Trophoblast cell (in vitro differentiated cells and primary cell): ENCODE measurements around the gene SMIM44.
"Not testable (repeated sequence)": the region's sequence is repeated elsewhere in the genome, so short reads cannot be mapped to it uniquely, and the experiment has no call there.

ENCODE experiments used
- DNase-seq, 2 donors: peaks; one replicate each; pipeline ENCODE4 v3.0.0-alpha.2; 2016
- H2AFZ ChIP-seq: 2 replicates; pipeline ENCODE4 v1.6.1; 2013; ENCODE audit warnings: low read length, moderate library complexity, mild to moderate bottlenecking; ENCODE audit not compliant: insufficient read depth, poor library complexity
- H2AK5ac ChIP-seq: 2 replicates; pipeline ENCODE4 v1.6.1; 2013; ENCODE audit warnings: mild to moderate bottlenecking, low read length
- H2BK120ac ChIP-seq: 2 replicates; pipeline ENCODE4 v1.6.1; 2013; ENCODE audit warnings: low read length, mild to moderate bottlenecking, moderate library complexity; ENCODE audit not compliant: insufficient read depth, poor library complexity
- H2BK12ac ChIP-seq: 2 replicates; pipeline ENCODE4 v1.6.1; 2013; ENCODE audit warnings: mild to moderate bottlenecking, low read length, moderate library complexity
- H2BK5ac ChIP-seq: 2 replicates; pipeline ENCODE4 v1.6.1; 2013; ENCODE audit warnings: low read length, low read depth, moderate library complexity, mild to moderate bottlenecking; ENCODE audit not compliant: poor library complexity
- H3K14ac ChIP-seq: 2 replicates; pipeline ENCODE4 v1.6.1; 2013; ENCODE audit warnings: mild to moderate bottlenecking, low read length
- H3K18ac ChIP-seq: 2 replicates; pipeline ENCODE4 v1.6.1; 2013; ENCODE audit warnings: mild to moderate bottlenecking, low read length
- H3K23ac ChIP-seq: 2 replicates; pipeline ENCODE4 v1.6.1; 2013; ENCODE audit warnings: low read length
- H3K27ac ChIP-seq: 2 replicates; pipeline ENCODE4 v1.5.1; 2013; ENCODE audit warnings: low read depth, mild to moderate bottlenecking, inconsistent platforms, low read length, moderate library complexity
- H3K27me3 ChIP-seq: 2 replicates; pipeline ENCODE4 v1.6.1; 2013; ENCODE audit warnings: inconsistent platforms, mild to moderate bottlenecking, low read length, moderate library complexity; ENCODE audit not compliant: insufficient read depth
- H3K36me3 ChIP-seq, 2 experiments: 1 replicate in 1 of 2; 2 replicates in 1 of 2; pipeline ENCODE4 v1.6.1; 2013; ENCODE audit warnings: low read length in 2 of 2, mild to moderate bottlenecking in 2 of 2, moderate library complexity in 1 of 2; ENCODE audit not compliant: insufficient read depth in 2 of 2, control insufficient read depth in 1 of 2
- H3K4ac ChIP-seq: 2 replicates; pipeline ENCODE4 v1.6.1; 2013; ENCODE audit warnings: low read depth, mild to moderate bottlenecking, low read length, moderate library complexity
- H3K4me1 ChIP-seq, 2 experiments: 1 replicate in 1 of 2; 2 replicates in 1 of 2; pipeline ENCODE4 v1.6.1; 2013; ENCODE audit warnings: low read length in 2 of 2, mild to moderate bottlenecking in 2 of 2, moderate library complexity in 1 of 2; ENCODE audit not compliant: insufficient read depth in 2 of 2, control insufficient read depth in 1 of 2
- H3K4me2 ChIP-seq: 2 replicates; pipeline ENCODE4 v1.6.1; 2013; ENCODE audit warnings: inconsistent platforms, mild to moderate bottlenecking, low read length, moderate library complexity
- H3K4me3 ChIP-seq: 2 replicates; pipeline ENCODE4 v1.5.1; 2013; ENCODE audit warnings: mild to moderate bottlenecking, low read depth, low read length, inconsistent platforms
- H3K79me1 ChIP-seq: one replicate; pipeline ENCODE4 v1.6.1; 2013; ENCODE audit warnings: low read length
- H3K79me2 ChIP-seq: 2 replicates; pipeline ENCODE4 v1.6.1; 2013; ENCODE audit warnings: low read length, mild to moderate bottlenecking; ENCODE audit not compliant: control insufficient read depth, insufficient read depth, poor library complexity
- H3K9ac ChIP-seq: 2 replicates; pipeline ENCODE4 v1.6.1; 2013; ENCODE audit warnings: mild to moderate bottlenecking, low read length
- H3K9me3 ChIP-seq: 2 replicates; pipeline ENCODE4 v1.6.1; 2013; ENCODE audit warnings: low read depth, mild to moderate bottlenecking, control low read depth, inconsistent platforms, low read length; ENCODE audit not compliant: insufficient read depth
- H4K12ac ChIP-seq: 2 replicates; pipeline ENCODE4 v1.6.1; 2013; ENCODE audit warnings: low read depth, mild to moderate bottlenecking, low read length, moderate library complexity
- H4K8ac ChIP-seq: 2 replicates; pipeline ENCODE4 v1.6.1; 2013; ENCODE audit warnings: low read depth, mild to moderate bottlenecking, low read length, moderate library complexity
- H4K91ac ChIP-seq: one replicate; pipeline ENCODE4 v1.6.1; 2013; ENCODE audit warnings: low read depth, mild to moderate bottlenecking, low read length, moderate library complexity
- WGBS: extraction: QIAGEN DNeasy Blood & Tissue Kit; methylation state at CpG from one replicate; pipeline ENCODE4 v1.1.7; 2013; ENCODE audit warnings: missing lambda C conversion rate; ENCODE audit not compliant: insufficient read length, insufficient coverage; ENCODE audit errors: extremely low coverage; 5-methylcytosine and 5-hydroxymethylcytosine counted together

Gene SMIM44

DNA sequence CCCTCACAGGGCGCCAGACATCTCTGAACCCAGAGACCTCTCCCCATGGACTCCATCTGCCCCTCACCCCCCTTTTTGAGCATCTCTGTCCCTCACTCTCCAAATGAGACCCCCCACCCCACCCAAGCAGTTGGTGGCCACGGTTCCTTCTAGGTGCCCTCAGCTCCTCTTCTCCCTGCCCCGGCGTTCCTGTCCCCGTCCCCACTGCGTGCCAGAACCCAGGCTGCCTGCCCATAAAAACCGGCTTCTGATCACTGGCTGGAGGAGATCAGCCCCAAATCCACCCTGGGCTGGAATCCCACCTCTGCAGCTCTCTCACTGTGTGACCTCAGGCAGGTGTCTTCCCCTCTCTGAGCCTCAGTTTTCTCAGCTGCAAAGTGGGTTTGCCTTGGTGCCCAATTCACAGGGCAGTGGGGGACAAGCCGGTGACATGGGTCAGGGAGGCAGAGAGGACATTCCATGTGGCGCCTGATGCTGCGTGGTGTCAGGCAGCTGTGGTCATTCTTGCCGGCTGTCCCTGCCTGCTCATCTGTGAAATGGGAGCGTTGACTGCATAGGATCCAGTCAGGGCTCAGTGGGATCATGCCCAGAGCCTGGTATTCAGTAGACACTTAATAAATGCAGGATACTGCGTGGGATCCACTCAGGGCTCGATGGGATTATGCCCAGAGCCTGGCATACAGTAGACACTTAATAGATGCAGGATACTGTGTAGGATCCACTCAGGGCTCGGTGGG lies 28.4 kb downstream of the SMIM44 start:
- Histone ChIP-seq H3K4me1 (peaks cover 2 to 12% of the 10 kb centered on the region in 2 experiments), H3K9me3 (no peaks in the 10 kb centered on the region), H3K4ac (no peak overlapping the region), H2AFZ (no peak overlapping the region), H2BK12ac (no peak overlapping the region), H3K9ac (no peak overlapping the region), H4K12ac (no peak overlapping the region), H2BK120ac (no peak overlapping the region), H3K79me1 (no peaks in the 10 kb centered on the region), H3K27me3 (no peaks in the 10 kb centered on the region), H2AK5ac (no peak overlapping the region), H3K14ac (no peak overlapping the region), H3K4me3 (no peak overlapping the region), H2BK5ac (no peak overlapping the region), H4K8ac (no peak overlapping the region), H3K27ac (no peak overlapping the region), H3K79me2 (no peaks in the 10 kb centered on the region), H3K18ac (no peak overlapping the region), H3K23ac (no peak overlapping the region), H3K4me2 (no peak overlapping the region), H3K36me3 (no peaks in the 10 kb centered on the region), H4K91ac (no peak overlapping the region)
- no peak for DNase-seq
- WGBS, result no CpG with 5 or more reads among the region's 15 CpGs

DNA sequence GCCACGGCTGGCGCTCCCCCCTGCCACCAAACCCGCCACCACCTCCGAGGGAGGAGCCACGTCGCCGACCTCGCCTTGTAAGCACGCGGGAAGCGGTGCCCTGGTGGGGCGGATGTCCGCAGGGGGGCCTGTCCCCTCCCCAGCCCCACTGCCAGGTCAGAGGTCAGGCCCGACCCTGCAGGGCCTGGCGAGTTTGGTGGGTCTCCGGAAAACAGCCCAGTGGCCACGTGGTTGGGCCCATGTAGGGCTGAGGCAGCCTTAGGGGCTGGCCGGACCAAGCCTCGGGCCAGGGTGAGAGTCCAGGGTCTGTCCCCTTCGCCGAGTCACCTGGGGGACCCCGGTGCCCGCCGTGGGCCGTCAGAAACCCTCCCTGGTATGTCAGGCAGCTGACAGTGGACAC lies 29.4 kb downstream of the SMIM44 start:
- WGBS, result no CpG with 5 or more reads among the region's 25 CpGs
- Histone ChIP-seq H3K79me1 (no peaks in the 10 kb centered on the region), H3K79me2 (no peaks in the 10 kb centered on the region), H3K9ac (no peak overlapping the region), H2BK5ac (no peak overlapping the region), H4K91ac (no peak overlapping the region), H3K23ac (no peak overlapping the region), H3K27ac (no peak overlapping the region), H2AFZ (no peak overlapping the region), H2AK5ac (no peak overlapping the region), H3K9me3 (no peaks in the 10 kb centered on the region), H3K14ac (no peak overlapping the region), H2BK120ac (no peak overlapping the region), H4K12ac (no peak overlapping the region), H3K18ac (no peak overlapping the region), H3K4me3 (no peak overlapping the region), H3K4me2 (no peak overlapping the region), H3K4ac (no peak overlapping the region), H3K36me3 (no peaks in the 10 kb centered on the region), H3K27me3 (no peaks in the 10 kb centered on the region), H2BK12ac (no peak overlapping the region), H4K8ac (no peak overlapping the region), H3K4me1 (peaks cover 0 to 12% of the 10 kb centered on the region in 2 experiments)
- no peak for DNase-seq

DNA sequence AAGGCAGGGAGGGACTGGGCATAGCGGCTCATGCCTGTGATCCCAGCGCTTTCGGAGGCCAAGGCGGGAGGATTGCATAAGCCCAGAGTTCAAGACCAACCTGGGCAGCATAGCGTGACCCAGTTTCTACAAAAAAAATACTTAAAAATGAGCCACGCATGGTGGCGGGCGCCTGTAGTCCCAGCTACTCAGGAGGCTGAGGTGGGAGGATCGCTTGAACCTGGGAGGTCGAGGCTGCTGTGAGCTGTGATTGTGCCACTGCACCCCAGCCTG lies 30.4 kb downstream of the SMIM44 start:
- not testable (repeated sequence) for H2AFZ ChIP-seq
- no CpG with 5 or more reads among the region's 10 CpGs for WGBS

DNA sequence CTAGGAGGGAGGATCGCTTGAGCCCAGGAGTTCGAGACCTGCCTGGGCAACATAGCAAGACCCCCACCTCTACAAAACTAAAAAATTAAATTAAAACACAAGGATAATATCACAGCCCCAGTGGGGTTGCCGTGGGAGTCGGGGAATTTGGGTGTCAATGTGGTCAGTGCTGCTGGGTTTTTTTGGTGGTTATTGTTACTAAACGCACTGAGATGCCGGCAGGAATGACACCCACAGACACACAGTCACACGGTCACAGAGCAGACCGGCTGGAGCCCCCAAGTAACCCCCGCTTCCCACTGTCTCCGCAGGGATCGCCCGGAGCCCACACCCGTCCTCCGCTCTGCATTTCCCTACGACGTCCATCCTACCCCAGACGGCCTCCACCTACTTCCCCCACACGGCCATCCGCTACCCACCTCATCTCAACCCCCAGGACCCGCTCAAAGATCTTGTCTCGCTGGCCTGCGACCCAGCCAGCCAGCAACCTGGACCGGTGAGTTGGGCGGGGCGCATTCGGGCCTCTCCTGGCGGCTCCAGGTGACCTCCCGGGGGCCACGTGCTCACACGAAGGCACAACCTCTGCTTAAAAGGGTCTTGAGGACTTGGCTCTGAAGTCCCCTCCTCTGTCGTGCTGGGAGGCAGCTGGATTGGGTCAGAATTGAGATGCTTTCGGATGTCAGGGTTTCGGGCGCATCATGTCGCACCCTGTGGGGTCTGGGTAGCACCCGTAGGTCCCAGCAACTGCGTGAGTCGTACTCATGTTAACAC lies 30.9 kb downstream of the SMIM44 start:
- Histone ChIP-seq H3K4me3 (peak overlapping the region; percentile 40), H4K12ac (no peak overlapping the region), H3K18ac (no peak overlapping the region), H3K79me2 (no peaks in the 10 kb centered on the region), H3K4me2 (no peak overlapping the region), H2BK12ac (no peak overlapping the region), H3K27me3 (no peaks in the 10 kb centered on the region), H3K4ac (no peak overlapping the region), H2BK120ac (no peak overlapping the region), H3K27ac (no peak overlapping the region), H3K9me3 (no peaks in the 10 kb centered on the region), H3K23ac (no peak overlapping the region), H2AK5ac (no peak overlapping the region), H4K91ac (no peak overlapping the region), H3K36me3 (no peaks in the 10 kb centered on the region), H4K8ac (no peak overlapping the region), H3K4me1 (peaks cover 0 to 12% of the 10 kb centered on the region in 2 experiments), H3K9ac (no peak overlapping the region), H2BK5ac (no peak overlapping the region), H2AFZ (no peak overlapping the region), H3K14ac (no peak overlapping the region), H3K79me1 (no peaks in the 10 kb centered on the region)
- no peak for DNase-seq
- no CpG with 5 or more reads among the region's 38 CpGs for WGBS

More for the DNA sequence above, 30.4 kb downstream of the SMIM44 start:
- not testable (repeated sequence) for H3K4me2 ChIP-seq, H3K79me1 ChIP-seq, H3K79me2 ChIP-seq, H3K27ac ChIP-seq, H3K23ac ChIP-seq, H4K91ac ChIP-seq, H3K9me3 ChIP-seq, H2BK12ac ChIP-seq, H2BK5ac ChIP-seq, H3K9ac ChIP-seq, H2BK120ac ChIP-seq, H3K14ac ChIP-seq, DNase-seq, H2AK5ac ChIP-seq, H3K4ac ChIP-seq, H3K27me3 ChIP-seq, H4K12ac ChIP-seq, H3K36me3 ChIP-seq, H3K18ac ChIP-seq, H3K4me3 ChIP-seq, H4K8ac ChIP-seq
- peaks cover 0 to 12% of the 10 kb centered on the region in 2 experiments for H3K4me1 ChIP-seq
